HG03060 (cell line): ENCODE results near the gene RAP1GDS1.
A peak's percentile ranks its signal among the peaks of the same experiment; 100 is the strongest.
"Not testable (repeated sequence)": the region's sequence is repeated elsewhere in the genome, so short reads cannot be mapped to it uniquely, and the experiment has no call there.

Experiments used
- ATAC-seq: cut with Tn5 transposase; IDR thresholded peaks from one replicate; pipeline ENCODE4 v1.9.1; 2021; ENCODE audit warnings: low read depth, moderate number of reproducible peaks; ENCODE audit not compliant: unreplicated experiment

The RAP1GDS1 gene

GRCh38 chr4:98285676-98286075 is 24.5 kb downstream of the RAP1GDS1 start:
- no peak for ATAC-seq

DNA sequence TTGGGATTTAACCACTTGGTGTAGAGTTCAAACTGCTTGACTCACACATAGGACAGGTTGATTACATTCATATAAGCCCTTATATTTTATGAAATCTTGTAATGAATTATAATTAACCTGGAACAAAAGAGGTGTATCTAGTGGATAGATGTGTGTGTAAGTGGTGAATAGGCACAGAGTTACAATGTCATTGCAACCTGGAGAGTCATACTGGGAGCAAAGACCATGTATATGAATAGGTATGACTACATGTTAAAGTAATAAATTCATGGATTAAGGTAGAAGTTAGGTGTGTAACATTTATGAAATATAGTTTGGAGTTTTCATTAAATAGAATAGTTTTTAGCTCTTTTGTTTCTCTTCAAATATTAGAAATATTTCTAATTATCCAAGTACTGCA is 26.1 kb downstream of the RAP1GDS1 start:
- ATAC-seq = no peak

- ATAC-seq = not testable (repeated sequence)
These were observed 27.5 kb downstream of the RAP1GDS1 start for GRCh38 chr4:98288671-98289070.

DNA sequence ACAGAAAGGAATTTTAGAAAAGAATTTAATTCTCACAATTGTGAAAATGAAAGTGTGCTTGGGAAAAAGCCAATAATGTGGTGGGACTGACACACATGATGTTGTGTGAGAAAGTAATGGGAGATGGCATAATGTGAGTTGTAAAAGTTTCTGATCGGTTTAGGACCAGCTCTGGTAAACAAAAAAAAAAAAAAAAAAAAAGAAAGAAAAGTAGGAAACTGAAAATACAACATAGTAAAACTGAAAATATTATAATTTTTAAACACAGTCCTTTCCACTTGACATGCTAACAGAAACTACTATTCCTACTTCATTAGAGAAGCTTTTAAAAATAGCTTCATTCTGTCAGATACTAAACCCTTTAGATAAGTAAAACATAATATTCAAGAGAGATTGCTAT is 28.2 kb downstream of the RAP1GDS1 start:
- ATAC-seq = peak; percentile 64

DNA sequence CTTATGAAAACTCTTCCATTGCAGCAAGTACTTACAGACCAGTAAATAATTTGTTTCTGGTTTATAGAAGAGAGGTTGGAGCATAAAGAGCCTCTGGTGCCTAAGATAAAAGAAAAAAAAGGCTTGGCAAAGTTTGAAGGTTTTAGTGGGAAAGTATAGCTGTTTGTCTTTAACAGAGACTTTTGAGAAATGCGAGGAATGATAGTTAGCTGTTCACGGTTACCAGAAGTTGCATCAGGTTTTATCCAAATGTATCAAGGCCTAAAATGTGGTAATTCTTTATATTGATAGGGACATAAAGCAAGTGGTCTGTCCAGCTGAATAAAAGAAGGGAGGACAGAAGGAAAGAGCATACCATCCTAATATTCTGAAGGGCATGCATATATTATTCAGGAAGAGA is 29.3 kb downstream of the RAP1GDS1 start:
- no peak for ATAC-seq

- no peak for ATAC-seq
These were observed 32.1 kb downstream of the RAP1GDS1 start for GRCh38 chr4:98293104-98293887.

DNA sequence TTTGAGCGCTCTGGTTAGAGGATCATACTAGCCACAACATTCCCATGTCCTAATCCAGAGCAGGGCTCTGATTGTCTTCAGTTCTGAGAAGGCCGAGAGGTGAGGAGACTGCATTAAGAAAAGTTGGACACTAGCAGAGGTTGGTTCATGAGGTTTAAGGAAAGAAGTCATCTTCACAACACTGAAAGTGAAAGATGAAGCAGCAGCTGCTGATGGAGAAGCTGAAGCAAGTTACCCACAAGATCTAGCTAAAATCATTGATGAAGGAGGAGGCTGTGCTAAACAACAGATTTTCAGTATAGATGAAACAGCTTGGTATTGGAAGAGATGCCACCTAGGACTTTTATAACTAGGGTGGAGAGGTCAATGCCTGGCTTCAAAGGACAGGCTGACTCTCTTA is 36.8 kb downstream of the RAP1GDS1 start:
- no peak for ATAC-seq

- ATAC-seq = no peak
These were observed 39.5 kb downstream of the RAP1GDS1 start for GRCh38 chr4:98300706-98301105.

- ATAC-seq = no peak
These were observed 44.4 kb downstream of the RAP1GDS1 start for GRCh38 chr4:98305576-98305975.

DNA sequence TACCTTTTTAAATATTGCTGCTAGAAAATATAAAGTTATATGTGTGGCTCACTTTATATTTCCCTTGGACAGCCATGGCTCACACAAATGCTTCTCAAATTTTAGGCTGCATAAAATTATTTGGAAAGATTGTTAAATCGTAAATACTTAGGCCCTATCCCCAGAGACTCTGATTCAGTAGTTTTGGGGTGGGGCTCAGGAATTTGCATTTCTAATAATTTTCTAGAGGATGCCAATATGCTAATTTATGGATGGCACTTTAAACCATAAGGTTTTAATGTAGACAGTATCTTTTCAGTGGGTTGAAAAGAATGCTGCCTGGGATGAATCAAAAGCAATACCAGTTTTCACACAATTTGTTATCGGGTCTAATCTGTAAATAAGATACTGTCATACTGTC is 49.7 kb downstream of the RAP1GDS1 start:
- no peak for ATAC-seq

DNA sequence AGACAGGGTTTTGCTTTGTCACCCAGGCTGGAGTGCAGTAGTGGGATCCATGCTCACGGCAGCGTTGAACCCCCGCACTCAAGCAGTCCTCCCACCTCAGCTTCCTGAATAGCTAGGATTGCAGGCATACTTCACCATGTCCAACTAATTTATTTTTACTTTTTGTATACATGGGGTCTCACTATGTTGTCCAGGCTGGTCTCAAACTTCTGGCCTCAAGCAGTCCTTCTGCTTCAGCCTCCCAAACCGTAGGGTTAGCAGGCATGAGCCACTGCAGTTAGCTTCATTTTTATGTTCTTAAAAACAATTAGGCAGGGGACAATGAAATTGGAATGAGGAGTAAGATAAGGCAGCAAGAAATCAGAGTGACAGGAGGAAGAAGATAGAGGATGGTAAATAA is 50.5 kb downstream of the RAP1GDS1 start:
- no peak for ATAC-seq

DNA sequence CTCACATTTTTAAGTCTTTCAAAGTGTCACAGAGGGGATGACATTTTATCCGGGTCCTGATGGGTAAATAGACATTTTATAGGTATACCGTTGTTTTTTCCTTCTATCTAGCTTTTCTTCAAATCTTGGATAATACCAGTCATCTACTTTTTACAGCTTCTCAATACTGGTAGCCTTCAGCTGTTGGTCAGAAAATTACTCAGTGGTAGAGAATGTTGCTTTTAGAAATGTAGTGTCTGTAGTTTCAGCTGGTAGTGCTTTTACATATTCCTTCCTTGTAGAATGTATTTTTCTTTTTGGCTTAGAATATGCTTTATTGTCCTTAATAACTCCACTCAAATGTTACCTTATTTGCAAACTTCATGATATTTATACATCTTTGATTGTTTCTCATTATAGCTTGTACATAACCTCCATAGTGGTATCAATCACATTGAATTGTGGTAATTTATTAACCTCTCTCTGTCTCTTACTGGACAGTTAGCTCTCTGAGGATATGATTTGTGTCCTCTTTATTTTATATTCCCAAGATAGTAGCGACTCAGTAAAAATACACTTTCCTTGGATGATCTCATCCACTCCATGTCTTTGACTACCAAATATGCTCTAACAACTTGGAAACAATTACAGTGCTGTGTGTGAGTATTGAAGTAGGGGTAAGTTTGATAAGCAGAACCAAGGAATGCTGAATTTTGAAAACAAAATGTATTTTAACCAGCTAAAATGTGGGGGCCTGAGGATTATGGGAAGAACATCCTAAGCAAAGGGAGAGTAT is 53.8 kb downstream of the RAP1GDS1 start:
- no peak for ATAC-seq

DNA sequence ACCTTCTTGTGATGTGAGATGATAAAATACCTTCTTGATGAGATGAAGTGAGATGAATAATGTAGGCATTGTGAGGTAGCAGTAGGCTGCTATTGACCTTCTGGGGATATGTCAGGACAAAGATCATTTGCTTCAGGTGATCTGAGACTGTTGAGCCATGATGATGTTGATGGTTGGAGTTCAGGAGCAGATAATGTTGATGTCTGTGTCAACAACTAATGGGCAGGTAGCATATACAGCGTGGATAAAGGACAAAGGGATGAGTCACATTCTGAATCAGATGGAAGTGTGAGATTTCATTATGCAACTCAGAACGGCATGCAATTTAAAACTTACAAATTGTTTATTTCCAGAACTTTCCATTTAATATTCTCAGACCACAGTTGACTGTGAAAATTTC is 57.3 kb downstream of the RAP1GDS1 start:
- no peak for ATAC-seq

GRCh38 chr4:98319021-98319420 is 57.8 kb downstream of the RAP1GDS1 start:
- ATAC-seq = no peak

GRCh38 chr4:98326168-98326567 is 65.0 kb downstream of the RAP1GDS1 start:
- ATAC-seq = no peak

GRCh38 chr4:98327694-98328093 is 66.5 kb downstream of the RAP1GDS1 start:
- no peak for ATAC-seq

DNA sequence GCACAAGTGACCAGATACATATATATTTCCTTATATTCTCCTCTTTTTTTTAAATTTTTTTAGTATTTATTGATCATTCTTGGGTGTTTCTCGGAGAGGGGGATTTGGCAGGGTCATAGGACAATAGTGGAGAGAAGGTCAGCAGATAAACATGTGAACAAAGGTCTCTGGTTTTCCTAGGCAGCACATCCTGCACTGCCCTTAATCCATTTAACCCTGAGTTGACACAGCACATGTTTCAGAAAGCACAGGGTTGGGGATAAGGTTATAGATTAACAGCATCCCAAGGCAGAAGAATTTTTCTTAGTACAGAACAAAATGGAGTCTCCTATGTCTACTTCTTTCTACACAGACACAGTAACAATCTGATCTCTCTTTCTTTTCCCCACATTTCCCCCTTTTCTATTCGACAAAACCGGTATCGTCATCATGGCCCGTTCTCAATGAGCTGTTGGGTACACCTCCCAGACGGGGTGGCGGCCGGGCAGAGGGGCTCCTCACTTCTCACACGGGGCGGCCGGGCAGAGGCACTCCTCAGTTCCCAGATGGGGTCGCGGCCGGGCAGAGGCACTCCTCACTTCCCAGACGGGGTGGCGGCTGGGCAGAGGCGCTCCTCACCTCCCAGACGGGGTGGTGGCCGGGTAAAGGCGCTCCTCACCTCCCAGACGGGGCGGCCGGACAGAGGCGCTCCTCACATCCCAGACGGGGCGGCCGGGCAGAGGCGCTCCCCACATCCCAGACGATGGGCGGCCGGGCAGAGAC is 68.9 kb downstream of the RAP1GDS1 start:
- not testable (repeated sequence) for ATAC-seq

DNA sequence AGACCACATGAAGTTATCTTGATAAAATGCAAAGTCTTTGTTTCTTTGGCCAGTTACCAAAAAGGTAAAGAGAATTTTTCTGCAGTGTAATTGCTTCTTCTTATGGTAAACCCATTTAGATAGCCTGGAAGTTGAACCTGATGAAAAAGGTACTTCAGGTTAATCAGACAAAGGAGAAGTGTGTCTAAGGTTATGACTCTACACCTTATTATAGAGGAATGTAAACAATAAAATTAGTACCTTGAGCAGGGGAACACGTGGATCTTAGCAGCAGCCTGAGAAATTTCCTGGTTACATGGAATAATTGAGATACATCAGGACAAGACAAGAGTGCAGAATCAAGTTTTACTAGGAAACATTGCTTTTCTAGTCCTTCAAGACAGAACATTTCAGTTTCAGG is 70.8 kb downstream of the RAP1GDS1 start:
- ATAC-seq = no peak

- no peak for ATAC-seq
These were observed 73.3 kb downstream of the RAP1GDS1 start for GRCh38 chr4:98334461-98334860.

DNA sequence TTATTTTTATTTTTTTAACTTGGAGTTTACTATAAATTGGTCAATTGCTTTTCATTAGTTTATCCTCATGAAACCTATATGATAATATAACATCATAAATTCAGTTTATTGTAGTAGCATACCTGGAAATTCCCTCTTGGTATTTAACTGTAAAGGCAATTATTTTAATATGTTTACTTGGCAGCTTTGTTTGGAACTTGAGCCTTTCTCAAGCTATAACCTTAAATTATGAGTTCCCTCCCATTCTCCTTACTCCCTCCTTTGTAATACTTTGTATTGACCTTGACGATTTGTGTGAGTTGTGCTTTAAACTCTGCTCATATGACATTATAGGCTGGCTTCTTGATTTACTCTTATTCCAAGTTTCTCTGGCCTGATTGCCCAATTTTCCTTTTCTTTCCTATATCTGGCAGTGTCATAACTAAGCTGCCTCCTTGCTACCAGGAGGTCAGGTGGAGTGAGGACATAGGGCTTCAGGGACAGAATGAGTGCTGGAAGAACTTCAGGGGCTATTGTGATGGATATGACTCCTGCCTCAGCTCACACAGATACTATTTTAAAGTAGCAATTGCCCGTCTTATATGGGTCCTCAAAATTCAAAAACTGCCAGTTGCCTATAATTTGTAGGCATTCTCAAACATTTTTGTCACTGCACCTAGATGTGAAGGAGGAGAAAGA is 77.7 kb downstream of the RAP1GDS1 start:
- no peak for ATAC-seq

DNA sequence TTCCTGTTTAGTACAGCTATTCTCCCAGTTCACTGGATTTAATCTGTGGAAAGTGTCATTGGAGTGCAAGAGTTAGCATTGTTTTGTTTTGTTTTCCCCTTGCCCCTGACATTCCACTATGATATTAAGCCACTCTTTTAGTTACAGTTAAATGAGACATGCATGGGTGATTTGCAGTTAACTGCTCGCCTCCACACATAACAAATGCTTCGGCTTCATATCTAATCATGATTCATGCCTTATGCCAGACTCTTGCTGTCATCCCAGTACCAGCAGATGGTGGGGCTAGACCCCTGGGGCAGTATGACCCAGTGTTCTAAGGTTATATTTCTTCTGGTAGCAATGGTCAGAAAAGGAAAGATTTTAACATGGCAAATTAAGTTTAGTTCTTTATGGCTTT is 80.1 kb downstream of the RAP1GDS1 start:
- ATAC-seq = no peak
